GM21423 (cell line): ENCODE data around the gene AZU1.
"Not testable (repeated sequence)": the region's sequence is repeated elsewhere in the genome, so short reads cannot be mapped to it uniquely, and the experiment has no call there.

Source experiments
- ATAC-seq: cut with Tn5 transposase; IDR thresholded peaks from one replicate; pipeline ENCODE4 v1.9.1; 2021; ENCODE audit warnings: mild to moderate bottlenecking, moderate library complexity; ENCODE audit not compliant: unreplicated experiment

AZU1 gene

GRCh38 chr19:807627-808422 is 19.8 kb upstream of the AZU1 start:
- ATAC-seq, result no peak

- no peak for ATAC-seq
Observed at GRCh38 chr19:808423-808775, 19.2 kb upstream of the AZU1 start.

- ATAC-seq, result no peak
Observed at GRCh38 chr19:810077-810855, 17.4 kb upstream of the AZU1 start.

GRCh38 chr19:810883-811489 is 16.7 kb upstream of the AZU1 start:
- no peak for ATAC-seq

- ATAC-seq, result no peak
Observed at GRCh38 chr19:811506-812048, 16.1 kb upstream of the AZU1 start.

GRCh38 chr19:812049-812746 is 15.4 kb upstream of the AZU1 start:
- ATAC-seq, result no peak

GRCh38 chr19:812747-813218 is 14.9 kb upstream of the AZU1 start:
- ATAC-seq, result no peak

GRCh38 chr19:813219-814151 is 14.2 kb upstream of the AZU1 start:
- no peak for ATAC-seq

GRCh38 chr19:814152-815078 is 13.2 kb upstream of the AZU1 start:
- no peak for ATAC-seq

- no peak for ATAC-seq
Observed at GRCh38 chr19:815079-815774, 12.4 kb upstream of the AZU1 start.

GRCh38 chr19:815775-816499 is 11.7 kb upstream of the AZU1 start:
- no peak for ATAC-seq

GRCh38 chr19:816500-816857 is 11.2 kb upstream of the AZU1 start:
- no peak for ATAC-seq

- ATAC-seq, result not testable (repeated sequence)
Observed at GRCh38 chr19:820212-820611, 7.4 kb upstream of the AZU1 start.

GRCh38 chr19:821231-821824 is 6.3 kb upstream of the AZU1 start:
- ATAC-seq, result no peak

GRCh38 chr19:821825-822503 is 5.7 kb upstream of the AZU1 start, which contains the start of gene PLPPR3:
PLPPR3 (minus strand) TSS chr19:821955; CDS start chr19:821559, 396 bp downstream.
- no peak for ATAC-seq

GRCh38 chr19:823565-824121 is 4.0 kb upstream of the AZU1 start:
- no peak for ATAC-seq
